ENCODE data around the gene SOX6. TPM values are rescaled to one million over a fixed set of nuclear protein-coding genes. Genes with fewer than 3 reads are reported as not detected.
A peak's percentile ranks its signal among the peaks of the same experiment; 100 is the strongest.

SOX6 gene
- total and polyA plus RNA-seq, 2 of the 13 experiments (the other 11 are each of a cell fraction or from before 2014, with no cell fraction given) = 2.6 to 11.2 TPM

GRCh38 chr11:16114978-16115871 lies 241.1 kb downstream of the SOX6 start (continued):
- no peak for TF ChIP-seq HMGXB3 (CRISPR knock-in tag; IDR thresholded peaks at IDR 0.05; ENCODE audit: borderline replicate concordance)
- no peak for TF ChIP-seq ZNF20 (CRISPR knock-in tag; IDR thresholded peaks at IDR 0.05)
- no peak for TF ChIP-seq NONO (IDR thresholded peaks at IDR 0.05)
- TF ChIP-seq NONO (CRISPR knock-in tag; conservative IDR thresholded peaks at IDR 0.05) = no peak
- no peak; the same call in 1 of the 2 replicates for TF ChIP-seq HDAC2 (CRISPR knock-in tag; IDR thresholded peaks at IDR 0.05)
- no peak for TF ChIP-seq TRAFD1 (CRISPR knock-in tag; IDR thresholded peaks at IDR 0.05; ENCODE audit: borderline replicate concordance)
- no peak for TF ChIP-seq ATF1 (CRISPR knock-in tag; IDR thresholded peaks at IDR 0.05)
- TF ChIP-seq ZBTB21 (CRISPR knock-in tag; IDR thresholded peaks at IDR 0.05) = peak; percentile 71
- TF ChIP-seq ZNF383 (CRISPR knock-in tag; IDR thresholded peaks at IDR 0.05; ENCODE audit: borderline replicate concordance) = no peak
- no peak for TF ChIP-seq ZKSCAN5 (CRISPR knock-in tag; IDR thresholded peaks at IDR 0.05)
- no peak for TF ChIP-seq MLXIP (CRISPR knock-in tag; IDR thresholded peaks at IDR 0.05; ENCODE audit: borderline replicate concordance)
- TF ChIP-seq ZNF790 (CRISPR knock-in tag; IDR thresholded peaks at IDR 0.05; ENCODE audit: borderline replicate concordance) = no peak
- TF ChIP-seq TCF7 (IDR thresholded peaks at IDR 0.05; ENCODE audit: low read depth) = peak; percentile 39; the same call in 1 of the 2 replicates
- no peak for TF ChIP-seq ZBTB2 (CRISPR knock-in tag; IDR thresholded peaks at IDR 0.05; ENCODE audit: low read depth)
- TF ChIP-seq ZNF546 (CRISPR knock-in tag; conservative IDR thresholded peaks at IDR 0.05) = no peak
